Urinary bladder (tissue), 4 donors: ENCODE results near the gene EIF1AD. TPM values are rescaled to one million over a fixed set of nuclear protein-coding genes. Genes with fewer than 3 reads are reported as not detected.
"Not testable (repeated sequence)": the region's sequence is repeated elsewhere in the genome, so short reads cannot be mapped to it uniquely, and the experiment has no call there.

ENCODE experiments used
- DNase-seq: peaks from one replicate; pipeline ENCODE4 v3.0.0-alpha.2; 2015; ENCODE audit errors: extremely low spot score
- H3K27ac ChIP-seq: one replicate; pipeline ENCODE4 v1.5.1; 2013; ENCODE audit warnings: low read depth, mild to moderate bottlenecking, moderate library complexity
- H3K36me3 ChIP-seq: one replicate; pipeline ENCODE4 v1.6.1; 2013; ENCODE audit warnings: mild to moderate bottlenecking, moderate library complexity; ENCODE audit not compliant: insufficient read depth
- H3K4me1 ChIP-seq: one replicate; pipeline ENCODE4 v1.6.1; 2013; ENCODE audit warnings: mild to moderate bottlenecking, moderate library complexity; ENCODE audit not compliant: insufficient read depth
- H3K4me3 ChIP-seq: one replicate; pipeline ENCODE4 v1.5.1; 2013; ENCODE audit warnings: low read depth, low read length
- WGBS: extraction: QIAGEN DNeasy Blood & Tissue Kit; methylation state at CpG from one replicate; pipeline ENCODE4 v1.1.7; 2013; 5-methylcytosine and 5-hydroxymethylcytosine counted together
- polyA plus RNA-seq: library from polyadenylated mRNA; stranded (reverse); fragments of 200-250 nt; gene quantifications from one replicate; pipeline ENCODE4 v1.2.3, GENCODE V29; 2013
- total RNA-seq: library from RNA; depleted of rRNA; stranded (reverse); fragments of >200 nt; gene quantifications from one replicate; pipeline ENCODE4 v1.2.3, GENCODE V29; 2014
- donor health status: healthy with polysubstance abuse.
- donor health status: healthy.

EIF1AD gene
- total and polyA plus RNA-seq, 2 donors, result 15.6 to 26.3 TPM

- Histone ChIP-seq H3K36me3 (no peaks in the 10 kb centered on the region), H3K27ac (no peak overlapping the region), H3K4me3 (no peak overlapping the region), H3K4me1 (no peaks in the 10 kb centered on the region)
- WGBS, result 85% methylated on average over 3 of the region's 3 CpGs
- DNase-seq, result no peak
Observed at GRCh38 chr11:66037327-66037726, 35.4 kb upstream of the EIF1AD start.

- 65% methylated on average over 5 of the region's 5 CpGs for WGBS
- H3K4me1 ChIP-seq, result no peaks in the 10 kb centered on the region
- no peak overlapping the region for H3K4me3 ChIP-seq
- no peak for DNase-seq
- no peaks in the 10 kb centered on the region for H3K36me3 ChIP-seq
- no peak overlapping the region for H3K27ac ChIP-seq
Observed at GRCh38 chr11:66036334-66036710, 34.4 kb upstream of the EIF1AD start.

DNA sequence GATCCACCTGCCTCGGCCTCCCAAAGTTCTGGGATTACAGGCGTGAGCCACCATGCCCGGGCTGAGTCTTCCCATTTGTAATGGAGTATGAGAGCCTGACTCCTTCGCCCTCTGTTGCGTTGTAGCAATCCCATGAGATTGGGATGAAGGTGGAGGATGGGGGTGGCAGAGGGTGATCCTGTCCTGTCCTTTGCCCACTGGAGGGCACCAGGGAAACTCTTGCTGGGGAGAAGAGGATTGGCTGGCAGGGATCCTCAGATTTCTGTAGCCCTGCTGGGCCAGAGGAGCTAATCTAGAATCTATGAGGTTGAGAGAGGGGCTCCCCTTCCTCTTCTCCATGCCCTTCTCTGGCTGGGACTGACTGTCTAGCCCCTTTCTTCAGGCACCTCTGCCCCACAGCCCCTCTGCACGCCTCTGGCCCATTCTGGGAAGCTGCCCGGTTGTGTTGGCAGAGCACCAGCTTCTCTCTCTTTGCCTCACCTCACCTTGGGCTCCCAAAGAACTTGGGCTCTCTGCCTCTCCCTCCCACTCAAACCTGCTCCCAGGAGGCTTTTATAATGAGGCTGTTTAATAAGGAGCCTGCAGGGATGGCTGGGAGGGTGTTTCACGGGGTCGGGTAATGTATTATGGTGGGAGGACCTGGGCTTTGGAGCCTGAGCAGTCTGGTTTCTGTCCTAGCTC, 33.8 kb upstream of the EIF1AD start:
- Histone ChIP-seq H3K36me3 (no peaks in the 10 kb centered on the region), H3K4me1 (no peaks in the 10 kb centered on the region), H3K4me3 (no peak overlapping the region), H3K27ac (no peak overlapping the region)
- DNase-seq, result no peak
- WGBS, result 64% methylated on average over 9 of the region's 9 CpGs

DNA sequence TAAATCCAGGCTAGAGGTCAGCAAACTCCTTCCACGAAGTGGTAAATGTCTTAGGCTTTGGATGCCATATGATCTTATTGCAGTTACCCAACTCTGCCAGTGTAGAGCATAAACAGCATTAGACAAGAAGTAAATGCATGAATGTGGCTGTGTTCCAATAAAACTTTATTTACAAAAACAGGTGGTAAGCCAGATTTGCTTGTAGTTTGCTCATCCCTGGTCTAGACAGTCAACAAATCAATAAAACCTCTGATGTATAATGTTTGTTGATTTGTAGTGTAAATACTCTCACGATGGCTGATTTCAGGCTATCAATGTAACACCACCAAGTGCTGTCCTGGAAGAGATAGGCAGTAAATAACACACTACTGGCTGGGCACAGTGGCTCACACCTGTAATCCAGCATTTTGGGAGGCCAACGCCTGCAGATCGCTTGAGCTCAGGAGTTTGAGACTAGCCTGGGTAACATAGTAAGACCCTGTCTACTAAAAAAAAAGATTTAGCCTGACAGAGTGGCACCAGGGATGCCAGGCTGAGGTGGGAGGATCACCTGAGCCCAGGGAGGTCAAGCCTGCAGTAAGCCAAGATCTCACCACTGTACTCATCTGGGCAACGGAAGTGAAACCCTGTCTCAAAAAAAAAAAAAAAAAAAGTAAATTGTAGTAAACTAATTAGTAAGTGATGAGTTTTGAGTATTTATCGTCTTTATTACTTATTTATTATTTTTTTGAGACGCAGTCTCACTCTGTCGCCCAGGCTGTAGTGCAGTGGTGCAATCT, 31.2 kb upstream of the EIF1AD start:
- Histone ChIP-seq H3K36me3 (no peaks in the 10 kb centered on the region), H3K4me1 (no peaks in the 10 kb centered on the region), H3K4me3 (no peak overlapping the region), H3K27ac (no peak overlapping the region)
- WGBS, result 78% methylated on average over 8 of the region's 8 CpGs
- no peak for DNase-seq

DNA sequence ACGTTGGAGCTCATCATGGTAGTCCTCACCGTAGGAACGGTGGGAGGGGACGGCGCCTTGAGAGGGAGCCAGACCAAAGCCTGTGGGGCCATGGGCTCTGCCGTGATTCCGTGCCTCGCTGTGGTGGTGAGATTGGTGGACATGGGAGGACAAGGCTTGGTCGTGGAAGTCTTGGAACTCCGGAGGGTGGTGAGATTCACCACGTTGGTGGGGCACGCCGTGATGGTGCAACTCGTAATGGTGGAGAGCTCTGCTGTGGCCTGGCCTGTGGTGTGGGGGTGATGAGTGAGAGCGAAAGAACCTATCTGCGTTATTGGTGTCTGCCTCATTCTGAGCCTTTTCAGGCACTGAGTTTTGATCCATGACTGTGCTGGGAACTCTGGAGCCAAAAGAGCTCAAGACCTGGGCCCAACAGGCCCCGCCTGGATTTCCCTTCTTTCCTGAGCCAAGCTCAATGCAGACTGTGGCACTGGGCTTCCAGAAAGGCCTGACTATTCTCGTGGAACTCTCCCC, 24.1 kb upstream of the EIF1AD start, which contains the start of gene CATSPER1:
TSS of gene CATSPER1 (minus strand) at position 463 of the 513 bp plus-strand sequence. CDS start at position 363, 100 bp downstream.
- 90% methylated on average over 18 of the region's 18 CpGs for WGBS
- Histone ChIP-seq H3K4me3 (no peak within 1 kb of the TSS), H3K36me3 (no peaks in the 10 kb centered on the region), H3K27ac (no peak within 1 kb of the TSS), H3K4me1 (no peaks in the 10 kb centered on the region)
- no peak for DNase-seq

DNA sequence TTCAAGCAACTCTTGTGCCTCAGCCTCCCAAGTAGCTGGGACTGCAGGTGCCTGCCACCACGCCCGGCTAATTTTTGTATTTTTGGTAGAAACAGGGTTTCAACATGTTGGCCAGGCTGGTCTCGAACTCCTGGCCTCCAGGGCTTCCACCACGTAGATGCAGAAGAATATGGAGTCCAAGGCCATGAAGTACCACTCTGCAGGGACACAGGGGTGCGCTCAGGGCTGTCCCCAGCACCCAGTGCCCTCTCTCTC, 21.2 kb upstream of the EIF1AD start:
- H3K4me3 ChIP-seq, H3K4me1 ChIP-seq, DNase-seq, H3K27ac ChIP-seq, H3K36me3 ChIP-seq: not testable (repeated sequence)
- WGBS, result 91% methylated on average over 5 of the region's 5 CpGs

- Histone ChIP-seq H3K27ac (no peak overlapping the region), H3K36me3 (no peaks in the 10 kb centered on the region), H3K4me1 (no peaks in the 10 kb centered on the region), H3K4me3 (no peak overlapping the region)
- WGBS, result 22% methylated on average over 46 of the region's 46 CpGs
- no peak for DNase-seq
Observed at GRCh38 chr11:66022401-66023185, 20.6 kb upstream of the EIF1AD start.

GRCh38 chr11:66020618-66021357, 18.8 kb upstream of the EIF1AD start:
- no peak overlapping the region for H3K27ac ChIP-seq
- H3K4me1 ChIP-seq, result no peaks in the 10 kb centered on the region
- 81% methylated on average over 25 of the region's 25 CpGs for WGBS
- no peaks in the 10 kb centered on the region for H3K36me3 ChIP-seq
- no peak for DNase-seq
- no peak overlapping the region for H3K4me3 ChIP-seq

GRCh38 chr11:66020212-66020611, 18.3 kb upstream of the EIF1AD start:
- DNase-seq, result no peak
- Histone ChIP-seq H3K36me3 (no peaks in the 10 kb centered on the region), H3K4me1 (no peaks in the 10 kb centered on the region), H3K27ac (no peak overlapping the region), H3K4me3 (no peak overlapping the region)
- WGBS, result 69% methylated on average over 8 of the region's 8 CpGs

DNA sequence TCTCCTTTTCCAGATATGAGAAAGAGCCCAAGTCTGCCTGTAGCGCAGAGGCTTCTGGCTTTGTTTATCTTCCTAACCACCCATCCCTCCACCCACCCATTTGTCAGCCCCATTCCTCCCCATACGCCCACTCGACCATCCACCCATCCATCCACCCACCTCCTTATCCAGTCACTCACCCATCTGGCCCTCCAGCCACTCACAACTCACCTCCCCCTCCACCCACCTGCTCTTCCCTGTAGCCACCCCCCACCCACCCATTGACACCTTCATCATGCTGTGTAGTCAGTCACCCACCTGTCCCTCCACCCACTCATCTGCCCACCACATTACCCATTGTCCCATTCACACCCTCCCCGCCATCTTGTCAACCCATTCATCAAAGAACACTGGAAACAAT, 15.4 kb upstream of the EIF1AD start:
- Histone ChIP-seq H3K27ac (no peak overlapping the region), H3K36me3 (no peaks in the 10 kb centered on the region), H3K4me3 (no peak overlapping the region), H3K4me1 (no peaks in the 10 kb centered on the region)
- no peak for DNase-seq
- WGBS, result 70% methylated on average over 4 of the region's 4 CpGs

GRCh38 chr11:66016793-66017177, 14.8 kb upstream of the EIF1AD start:
- H3K4me3 ChIP-seq, result no peak overlapping the region
- WGBS, result 84% methylated on average over 10 of the region's 10 CpGs
- no peak overlapping the region for H3K27ac ChIP-seq
- DNase-seq, result no peak
- no peaks in the 10 kb centered on the region for H3K36me3 ChIP-seq
- H3K4me1 ChIP-seq, result no peaks in the 10 kb centered on the region

- no peak overlapping the region for H3K4me3 ChIP-seq
- H3K27ac ChIP-seq, result no peak overlapping the region
- no peak for DNase-seq
- WGBS, result 84% methylated on average over 18 of the region's 18 CpGs
- no peaks in the 10 kb centered on the region for H3K36me3 ChIP-seq
- no peaks in the 10 kb centered on the region for H3K4me1 ChIP-seq
Observed at GRCh38 chr11:66015936-66016792, 14.2 kb upstream of the EIF1AD start.
